ENCODE data around the gene TRABD. TPM values are rescaled to one million over a fixed set of nuclear protein-coding genes. Genes with fewer than 3 reads are reported as not detected.

TRABD gene
- total RNA-seq, 4 donors from 2014 or later: 21.4 to 30.3 (median 24.5) TPM

DNA sequence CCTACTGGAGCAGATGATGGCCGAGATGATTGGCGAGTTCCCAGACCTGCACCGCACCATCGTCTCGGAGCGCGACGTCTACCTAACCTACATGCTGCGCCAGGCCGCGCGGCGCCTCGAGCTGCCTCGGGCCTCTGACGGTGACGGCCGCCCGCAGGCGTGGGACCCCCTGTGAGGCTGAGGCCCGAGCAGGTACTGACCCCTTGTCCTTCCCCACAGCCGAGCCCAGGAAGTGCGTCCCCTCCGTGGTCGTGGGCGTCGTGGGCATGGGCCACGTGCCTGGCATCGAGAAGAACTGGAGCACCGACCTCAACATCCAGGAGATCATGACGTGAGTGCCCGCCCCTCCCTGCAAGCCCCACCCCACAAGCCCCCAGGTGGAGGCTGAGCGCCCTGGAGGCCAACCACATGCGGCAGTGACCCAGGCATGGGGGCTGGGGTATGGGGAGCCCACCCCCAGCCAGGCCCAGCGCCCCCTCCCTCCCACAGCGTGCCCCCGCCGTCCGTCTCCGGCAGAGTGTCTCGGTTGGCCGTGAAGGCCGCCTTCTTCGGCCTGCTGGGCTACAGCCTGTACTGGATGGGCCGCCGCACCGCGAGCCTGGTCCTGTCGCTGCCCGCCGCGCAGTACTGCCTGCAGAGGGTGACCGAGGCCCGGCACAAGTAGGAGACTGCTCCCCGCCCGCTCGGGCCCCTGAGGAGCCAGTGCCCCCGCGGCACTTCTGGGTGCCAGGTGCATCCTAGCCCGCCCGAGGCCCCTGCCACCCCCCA lies 12.3 kb downstream of the TRABD start:
- no peak for DNase-seq
- Histone ChIP-seq H3K36me3 (peaks cover 0 to 42% of the 10 kb centered on the region in 2 donors), H3K9me3 (no peaks in the 10 kb centered on the region), H3K27ac (no peak overlapping the region), H3K4me3 (no peak overlapping the region), H3K27me3 (no peaks in the 10 kb centered on the region), H3K4me1 (peaks cover 18 to 20% of the 10 kb centered on the region in 2 donors)
- in situ Hi-C loops (cut with MboI; ENCODE audit: low sequenced_read_pairs in 4 of 4) (no loop called here), intact Hi-C loops (cut with DNase I; ENCODE audit: low total_unique reads) (no loop called here)
- ATAC-seq: no peak
- TF ChIP-seq, protein P1, sequence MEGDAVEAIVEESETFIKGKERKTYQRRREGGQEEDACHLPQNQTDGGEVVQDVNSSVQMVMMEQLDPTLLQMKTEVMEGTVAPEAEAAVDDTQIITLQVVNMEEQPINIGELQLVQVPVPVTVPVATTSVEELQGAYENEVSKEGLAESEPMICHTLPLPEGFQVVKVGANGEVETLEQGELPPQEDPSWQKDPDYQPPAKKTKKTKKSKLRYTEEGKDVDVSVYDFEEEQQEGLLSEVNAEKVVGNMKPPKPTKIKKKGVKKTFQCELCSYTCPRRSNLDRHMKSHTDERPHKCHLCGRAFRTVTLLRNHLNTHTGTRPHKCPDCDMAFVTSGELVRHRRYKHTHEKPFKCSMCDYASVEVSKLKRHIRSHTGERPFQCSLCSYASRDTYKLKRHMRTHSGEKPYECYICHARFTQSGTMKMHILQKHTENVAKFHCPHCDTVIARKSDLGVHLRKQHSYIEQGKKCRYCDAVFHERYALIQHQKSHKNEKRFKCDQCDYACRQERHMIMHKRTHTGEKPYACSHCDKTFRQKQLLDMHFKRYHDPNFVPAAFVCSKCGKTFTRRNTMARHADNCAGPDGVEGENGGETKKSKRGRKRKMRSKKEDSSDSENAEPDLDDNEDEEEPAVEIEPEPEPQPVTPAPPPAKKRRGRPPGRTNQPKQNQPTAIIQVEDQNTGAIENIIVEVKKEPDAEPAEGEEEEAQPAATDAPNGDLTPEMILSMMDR (IDR thresholded peaks at IDR 0.05 in 4 of 5, conservative IDR thresholded peaks at IDR 0.05 in 1 of 5): no peak
- TF ChIP-seq POLR2A (IDR thresholded peaks at IDR 0.05): no peak

DNA sequence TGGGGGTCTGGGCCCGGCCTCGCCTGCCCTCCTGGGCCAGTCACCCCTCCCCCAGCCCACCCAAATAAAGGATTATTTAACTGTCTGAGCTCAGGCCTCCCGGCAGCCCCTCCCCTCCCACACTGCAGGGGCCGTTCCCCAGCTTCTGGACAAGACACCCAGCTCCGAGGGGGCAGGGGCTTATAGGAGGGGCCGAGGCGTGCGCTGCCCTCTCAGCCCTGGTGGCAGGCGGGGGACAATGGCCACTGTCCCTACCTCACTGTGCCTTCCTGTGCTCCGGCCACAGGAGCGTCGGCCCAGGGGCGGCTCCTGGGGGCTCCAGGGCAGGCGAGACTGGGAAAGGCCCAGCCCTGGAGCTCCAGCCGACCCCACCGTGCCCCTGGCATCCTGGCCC lies 12.9 kb downstream of the TRABD start:
- in situ Hi-C loops (cut with MboI; ENCODE audit: low sequenced_read_pairs in 4 of 4): no loop called here

DNA sequence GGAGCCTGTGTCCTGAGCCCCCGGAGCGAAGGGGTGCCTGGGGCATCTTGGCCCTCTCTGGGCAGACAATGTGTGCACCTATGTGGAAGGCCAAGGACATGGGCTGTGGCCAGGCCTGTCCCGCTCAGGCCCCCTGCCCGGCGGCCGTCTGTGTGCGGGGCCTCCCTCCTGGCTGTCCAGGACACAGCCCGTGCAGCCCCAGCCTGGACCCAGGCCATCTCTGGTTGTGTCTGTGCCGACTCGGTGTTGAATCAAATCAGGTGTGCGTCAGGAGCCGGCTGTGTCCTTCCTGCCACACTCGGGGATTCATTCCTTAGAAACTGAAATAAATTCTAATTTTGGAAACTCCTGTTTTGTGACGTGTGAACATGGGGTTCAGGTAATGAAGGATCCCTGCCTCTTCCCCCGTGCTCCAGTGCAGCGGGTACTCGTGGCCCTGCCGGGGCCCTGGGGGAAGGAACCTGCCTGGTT lies 13.6 kb downstream of the TRABD start:
- TF ChIP-seq, protein P1 (IDR thresholded peaks at IDR 0.05 in 4 of 5, conservative IDR thresholded peaks at IDR 0.05 in 1 of 5): no peak
- TF ChIP-seq POLR2A (IDR thresholded peaks at IDR 0.05): no peak
- Histone ChIP-seq H3K4me3 (no peak overlapping the region), H3K9me3 (no peaks in the 10 kb centered on the region), H3K27me3 (no peaks in the 10 kb centered on the region), H3K27ac (peak overlapping the region in 2 of 4 donors; percentile 15 to 73), H3K36me3 (peaks cover 0 to 30% of the 10 kb centered on the region in 2 donors), H3K4me1 (peaks cover 18 to 20% of the 10 kb centered on the region in 2 donors)
- in situ Hi-C loops (cut with MboI; ENCODE audit: low sequenced_read_pairs in 4 of 4): no loop called here
- no peak for DNase-seq
- no peak for ATAC-seq
- intact Hi-C loops (cut with DNase I; ENCODE audit: low total_unique reads): no loop called here

More for the DNA sequence above, 12.9 kb downstream of the TRABD start:
- no peak overlapping the region for H3K4me3 ChIP-seq
- H3K27me3 ChIP-seq: no peaks in the 10 kb centered on the region
- DNase-seq (no peak), ATAC-seq (no peak)
- peaks cover 0 to 37% of the 10 kb centered on the region in 2 donors for H3K36me3 ChIP-seq
- TF ChIP-seq, protein P1 (IDR thresholded peaks at IDR 0.05 in 4 of 5, conservative IDR thresholded peaks at IDR 0.05 in 1 of 5): no peak
- TF ChIP-seq POLR2A (IDR thresholded peaks at IDR 0.05): no peak
- H3K4me1 ChIP-seq: peaks cover 18 to 20% of the 10 kb centered on the region in 2 donors
- H3K9me3 ChIP-seq: no peaks in the 10 kb centered on the region
- H3K27ac ChIP-seq: no peak overlapping the region
- intact Hi-C loops (cut with DNase I; ENCODE audit: low total_unique reads): no loop called here

- no peaks in the 10 kb centered on the region for H3K27me3 ChIP-seq
- in situ Hi-C loops (cut with MboI; ENCODE audit: low sequenced_read_pairs in 4 of 4): loop anchor here in 1 of 4 donors (10.0 kb wide), 1 partner anchor 265 kb away; no protein-coding TSS in a partner anchor
- H3K4me3 ChIP-seq: peak overlapping the region; percentile 60 to 91 (median 74)
- no peak for ATAC-seq
- no peak for TF ChIP-seq POLR2A (IDR thresholded peaks at IDR 0.05)
- TF ChIP-seq, protein P1 (IDR thresholded peaks at IDR 0.05 in 4 of 5, conservative IDR thresholded peaks at IDR 0.05 in 1 of 5): no peak
- no peaks in the 10 kb centered on the region for H3K9me3 ChIP-seq
- H3K4me1 ChIP-seq: peaks cover 23 to 25% of the 10 kb centered on the region in 2 donors
- no peak for DNase-seq
- H3K36me3 ChIP-seq: peaks cover 0 to 24% of the 10 kb centered on the region in 2 donors
- intact Hi-C loops (cut with DNase I; ENCODE audit: low total_unique reads): loop anchor here (1.0 to 10.0 kb wide), 2 partner anchors 15 to 265 kb away; partner anchors contain the start of gene TRABD
- H3K27ac ChIP-seq: peak overlapping the region; percentile 70 to 89 (median 81)
Measured at GRCh38 chr22:50199829-50200460, 14.2 kb downstream of the TRABD start.

Data from gastrocnemius medialis (tissue), 4 donors.